T-helper 1 cell treated with Interleukin-12 subunit alpha and Interleukin-12 subunit beta and Interleukin-4 antibody, amounts not matched to agents 30 ng/mL and 1 ng/mL, for 36 hours (primary cell): ENCODE data around the gene BEND2. TPM values are rescaled to one million over a fixed set of nuclear protein-coding genes. Genes with fewer than 3 reads are reported as not detected.

Experiments used
- intact Hi-C: fragments of 100-400 bp; cut with micrococcal nuclease; formaldehyde crosslinking; loops from one replicate; pipeline ENCODE4 v1.15.1; 2024
- total RNA-seq: library from RNA; stranded (reverse); gene quantifications from 2 replicates; pipeline ENCODE4 v1.2.3, GENCODE V29; 2022

Gene BEND2
- total RNA-seq, 1 donor from 2014 or later, result not detected

DNA sequence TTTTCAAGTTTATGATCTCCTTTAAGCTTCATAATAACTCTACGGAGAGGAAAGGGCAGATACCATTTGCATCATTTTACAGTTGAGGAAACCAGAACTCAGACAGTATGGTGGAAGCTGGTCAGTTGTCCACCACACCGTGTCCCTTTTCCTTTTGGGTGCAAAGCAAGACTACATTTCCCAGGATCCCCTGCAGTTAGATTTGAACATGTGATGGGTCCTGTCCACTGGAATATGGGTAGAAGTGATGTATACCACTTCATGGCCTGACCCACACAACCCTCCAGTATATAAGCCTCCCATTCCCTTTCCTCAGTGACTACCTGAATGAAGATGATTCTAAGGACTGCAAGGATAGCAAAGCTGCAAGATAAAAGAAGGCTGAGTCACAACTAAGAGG is 74.7 kb downstream of the BEND2 start:
- intact Hi-C loops, result no loop called here

DNA sequence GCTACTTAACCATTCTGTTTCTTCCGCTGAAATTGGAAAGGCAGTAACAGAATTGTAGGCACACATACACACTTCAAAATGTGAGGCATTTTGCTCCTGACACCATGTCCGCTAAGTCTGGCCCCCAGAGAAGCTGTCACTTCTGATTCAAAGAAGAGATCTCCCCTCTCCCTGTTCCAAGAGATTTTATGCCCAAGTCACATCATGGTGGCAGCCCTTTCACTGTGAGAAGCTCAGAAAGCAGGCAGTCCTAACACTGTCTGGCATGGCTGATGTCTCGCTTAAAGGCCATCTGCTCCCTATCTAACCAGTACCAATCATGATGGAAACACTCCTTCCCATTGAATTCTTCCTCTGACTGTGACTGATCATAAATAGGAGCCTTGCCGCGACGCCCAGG is 83.9 kb downstream of the BEND2 start:
- intact Hi-C loops, result no loop called here

DNA sequence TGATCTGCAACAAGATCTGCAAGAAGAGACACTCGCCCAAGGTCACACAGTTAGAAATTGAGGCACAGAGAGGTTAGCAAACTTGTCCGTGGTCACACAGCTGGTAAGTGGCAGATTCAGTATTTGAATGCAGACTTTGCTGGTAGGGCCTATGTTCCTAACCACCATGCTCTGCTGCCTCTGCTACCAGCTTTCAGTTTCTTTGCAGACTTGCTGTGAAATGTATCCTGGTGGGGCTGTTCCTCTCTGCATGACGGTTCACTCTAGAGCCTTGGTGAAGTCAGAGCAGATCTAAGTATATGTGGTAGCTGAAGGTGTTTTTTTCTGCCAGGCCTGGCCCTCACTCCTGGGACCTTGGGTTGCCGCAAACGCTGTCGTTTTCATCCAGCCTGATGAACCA is 87.1 kb downstream of the BEND2 start:
- intact Hi-C loops, result no loop called here

DNA sequence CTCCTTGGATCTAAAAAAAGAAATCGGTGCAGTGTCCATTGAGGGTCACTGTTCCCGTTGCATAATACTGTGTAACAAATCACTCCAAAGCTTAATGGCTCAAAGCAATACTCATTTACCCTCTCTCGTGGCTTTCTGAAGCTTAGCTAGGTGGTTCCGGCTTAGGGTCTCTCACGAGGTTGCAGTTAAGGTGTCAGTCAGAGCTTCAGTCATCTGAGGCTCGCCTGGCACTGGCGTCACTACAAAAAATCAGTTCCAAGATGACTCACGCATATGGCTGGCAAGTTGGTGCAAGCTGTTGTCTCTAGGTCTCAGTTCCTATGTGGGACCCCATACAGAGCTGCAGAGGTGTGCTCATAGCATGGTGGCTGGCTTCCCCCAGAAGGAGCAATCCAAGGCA is 91.0 kb downstream of the BEND2 start:
- intact Hi-C loops, result no loop called here

DNA sequence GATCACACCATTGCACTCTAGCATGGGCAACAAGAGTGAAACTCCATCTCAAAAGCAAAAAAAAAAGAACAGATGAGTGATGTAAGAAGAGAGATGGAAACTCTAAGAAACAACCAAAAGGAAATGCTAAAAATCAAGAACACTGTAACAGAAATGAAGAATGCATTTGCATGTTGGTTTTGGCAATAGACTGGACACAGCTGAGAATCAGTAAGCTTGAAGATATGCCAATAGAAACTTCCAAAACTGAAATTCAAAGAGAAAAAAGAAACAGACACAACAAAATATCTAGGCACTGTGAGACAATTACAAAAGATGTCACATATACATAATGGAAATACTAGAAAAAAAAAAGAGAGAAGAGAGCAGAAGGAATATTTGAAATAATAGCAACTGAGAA is 93.7 kb downstream of the BEND2 start:
- intact Hi-C loops, result no loop called here

DNA sequence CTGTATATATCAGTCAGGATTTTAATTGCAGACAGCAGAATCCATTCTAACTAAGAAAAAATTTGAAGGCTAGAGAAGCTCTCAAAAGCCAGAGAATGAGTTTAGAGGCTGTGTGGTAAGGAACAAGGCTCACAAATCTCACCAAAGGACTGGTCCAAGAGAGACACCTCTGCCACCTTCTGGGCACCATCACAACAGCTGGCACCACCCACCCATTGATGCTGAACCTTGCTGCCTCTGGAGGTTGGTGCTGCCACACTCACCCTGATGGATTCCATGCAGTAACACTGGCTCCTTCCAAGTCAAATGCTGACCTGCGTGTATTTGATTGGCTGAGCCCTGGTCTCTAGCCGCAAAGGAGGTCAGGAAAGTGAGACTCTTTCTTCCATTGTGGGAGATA is 100.8 kb downstream of the BEND2 start:
- intact Hi-C loops, result no loop called here

Other genes starting within 250 kb of the BEND2 start
- gene SCML2, start 133.8 kb upstream of the BEND2 start, total RNA-seq, result 1.3 and 1.5 TPM in 2 replicates
- gene CDKL5, start 204.7 kb upstream of the BEND2 start, total RNA-seq, result 0.68 and 1.2 TPM in 2 replicates